Ascending aorta (tissue), 2 donors: ENCODE results near the gene ACHE. TPM values are rescaled to one million over a fixed set of nuclear protein-coding genes. Genes with fewer than 3 reads are reported as not detected.

Experiments
- DNase-seq, 2 donors: peaks; one replicate each; pipeline ENCODE4 v3.0.0-alpha.2; 2019; ENCODE audit warnings: low spot score in 2 of 2
- H3K27ac ChIP-seq, 2 donors: fragments of 200-600 bp; sonication (generic); one replicate each; pipeline ENCODE4 v1.5.1; 2016 to 2017; ENCODE audit warnings: mild to moderate bottlenecking in 1 of 2
- H3K27me3 ChIP-seq: fragments of 200-600 bp; sonication (generic); one replicate; pipeline ENCODE4 v1.5.1; 2017
- H3K36me3 ChIP-seq, 2 donors: fragments of 200-600 bp; sonication (generic); one replicate each; pipeline ENCODE4 v1.5.1; 2016
- H3K4me1 ChIP-seq, 2 donors: fragments of 200-600 bp; sonication (generic); one replicate each; pipeline ENCODE4 v1.5.1; 2016 to 2017; ENCODE audit warnings: mild to moderate bottlenecking in 1 of 2
- H3K4me3 ChIP-seq, 2 donors: fragments of 200-600 bp; sonication (generic); one replicate each; pipeline ENCODE4 v1.5.1; 2016 to 2017; ENCODE audit warnings: mild to moderate bottlenecking in 1 of 2
- H3K9me3 ChIP-seq, 2 donors: fragments of 200-600 bp; sonication (generic); one replicate each; pipeline ENCODE4 v1.5.1; 2016
- CTCF ChIP-seq, 3 experiments: fragments of 200-600 bp in 2 of 3; fragments of 450-650 bp in 1 of 3; sonication (generic) in 2 of 3; IDR thresholded peaks; one replicate each; pipeline ENCODE4 v1.5.1; 2016 to 2019; ENCODE audit warnings: antibody characterized with exemption in 3 of 3, mild to moderate bottlenecking in 1 of 3, moderate library complexity in 1 of 3
- intact Hi-C: fragments of 100-400 bp; cut with DNase I; formaldehyde crosslinking; loops from one replicate; pipeline ENCODE4 v1.15.1; 2023
- total RNA-seq: library from RNA; depleted of rRNA; stranded (reverse); fragments of >200 nt; gene quantifications from one replicate; pipeline ENCODE4 v1.1.0, GENCODE V29; 2016

The ACHE gene
- total RNA-seq, 1 donor from 2014 or later, result 7.8 TPM

DNA sequence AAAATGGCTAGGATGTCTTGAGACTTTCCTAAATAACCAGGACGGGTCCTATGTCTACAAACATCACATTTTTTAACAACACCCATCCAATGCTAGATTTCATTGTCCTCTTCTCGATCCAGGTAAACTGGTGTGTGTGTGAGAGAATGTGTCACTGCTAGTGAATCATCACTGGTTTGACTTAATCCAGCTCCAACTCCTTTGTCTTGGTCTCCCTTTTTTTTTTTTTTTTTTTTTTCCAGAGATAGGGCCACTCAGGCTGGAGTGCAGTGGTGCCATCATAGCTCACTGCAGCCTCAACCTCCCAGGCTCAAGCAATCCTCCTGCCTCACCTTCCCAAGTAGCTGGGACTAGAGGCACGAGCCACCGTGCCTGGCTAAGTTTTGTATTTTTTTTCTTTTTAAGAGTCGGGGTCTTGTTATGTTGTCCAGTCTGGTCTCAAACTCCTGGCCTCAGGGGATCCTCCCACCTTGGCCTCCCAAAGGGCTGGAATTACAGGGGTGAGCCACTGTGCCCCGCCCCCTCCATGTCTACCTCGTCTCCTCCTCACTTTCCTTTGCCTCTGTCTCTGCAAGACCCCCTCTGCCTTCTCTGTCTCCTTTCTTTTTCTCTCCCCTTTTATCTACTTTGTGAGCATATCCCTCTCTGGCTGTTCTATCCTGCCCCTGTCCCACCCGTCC, 4.0 kb downstream of the ACHE start:
- peaks cover 14% of the 10 kb centered on the region for H3K27me3 ChIP-seq
- H3K9me3 ChIP-seq, result no peaks in the 10 kb centered on the region
- no peak overlapping the region for H3K4me3 ChIP-seq
- intact Hi-C loops, result loop anchor here (5.0 kb wide), 1 partner anchor 246 kb away; no protein-coding TSS in a partner anchor
- peaks cover 16 to 17% of the 10 kb centered on the region in 2 donors for H3K36me3 ChIP-seq
- no peak for DNase-seq
- H3K27ac ChIP-seq, result no peak overlapping the region
- H3K4me1 ChIP-seq, result peaks cover 12 to 27% of the 10 kb centered on the region in 2 donors
- TF ChIP-seq CTCF (IDR thresholded peaks at IDR 0.05), result no peak

GRCh38 chr7:100890653-100891567, 4.8 kb downstream of the ACHE start:
- DNase-seq, result no peak
- Histone ChIP-seq H3K4me3 (peak overlapping the region; percentile 70 to 74), H3K27ac (peak overlapping the region; percentile 76 to 79), H3K9me3 (no peaks in the 10 kb centered on the region), H3K4me1 (peaks cover 12 to 23% of the 10 kb centered on the region in 2 donors), H3K27me3 (peaks cover 6% of the 10 kb centered on the region), H3K36me3 (peaks cover 24 to 25% of the 10 kb centered on the region in 2 donors)
- TF ChIP-seq CTCF (IDR thresholded peaks at IDR 0.05), result no peak
- intact Hi-C loops, result loop anchor here (5.0 kb wide), 1 partner anchor 246 kb away; no protein-coding TSS in a partner anchor

DNA sequence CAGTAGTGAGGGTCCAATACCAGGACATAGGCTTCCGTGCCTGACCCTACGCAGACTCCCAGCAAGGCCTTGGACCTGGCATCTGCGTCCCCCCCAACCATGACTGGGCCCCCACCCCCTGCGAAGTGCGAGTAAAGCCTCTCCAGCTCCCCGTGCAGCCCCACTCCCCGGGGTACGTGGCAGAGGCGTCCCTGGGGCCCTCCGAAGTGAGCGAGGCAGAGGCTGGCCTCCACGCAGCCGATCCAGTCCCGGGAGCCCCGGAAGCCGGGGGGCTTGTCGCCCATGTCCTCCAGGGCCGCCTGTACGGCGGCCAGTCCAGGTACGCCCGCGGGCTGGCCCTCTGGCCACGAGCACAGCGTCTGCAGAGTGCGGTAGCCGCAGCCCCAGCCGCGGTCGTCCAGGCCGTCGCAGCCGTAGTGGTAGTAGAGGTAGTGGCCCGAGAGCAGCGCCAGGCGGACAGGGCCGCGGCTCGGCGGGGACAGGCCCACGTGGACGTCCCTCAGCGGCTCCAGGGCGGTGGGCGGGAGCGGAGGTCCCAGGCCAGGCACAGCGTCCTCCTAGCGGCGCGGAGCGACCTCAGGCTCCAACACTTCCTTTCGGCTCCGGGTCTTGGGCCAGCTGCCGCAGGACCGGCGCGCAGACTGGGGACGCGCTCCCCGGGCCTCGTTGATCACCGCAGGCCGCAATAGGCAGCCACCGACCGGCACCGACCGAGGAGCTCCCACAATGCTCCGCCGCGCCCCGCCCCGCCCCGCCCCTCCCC, 6.5 kb downstream of the ACHE start, which contains the start of gene UFSP1:
Gene UFSP1 (minus strand): TSS at position 728 of the 763 bp plus-strand sequence. CDS start 444 bp downstream, at position 284.
- no peak for DNase-seq
- no peak for TF ChIP-seq CTCF (IDR thresholded peaks at IDR 0.05)
- peaks cover 41 to 42% of the 10 kb centered on the region in 2 donors for H3K36me3 ChIP-seq
- H3K4me3 ChIP-seq, result peak within 1 kb of the TSS; percentile 70 to 74
- H3K9me3 ChIP-seq, result no peaks in the 10 kb centered on the region
- no peaks in the 10 kb centered on the region for H3K27me3 ChIP-seq
- intact Hi-C loops, result loop anchor here (1.0 to 10.0 kb wide), 4 partner anchors 14 to 356 kb away; partner anchors contain the start of genes FIS1, PLOD3, SRRT and ZNHIT1
- H3K4me1 ChIP-seq, result peaks cover 6 to 13% of the 10 kb centered on the region in 2 donors
- H3K27ac ChIP-seq, result peak within 1 kb of the TSS; percentile 76 to 79

DNA sequence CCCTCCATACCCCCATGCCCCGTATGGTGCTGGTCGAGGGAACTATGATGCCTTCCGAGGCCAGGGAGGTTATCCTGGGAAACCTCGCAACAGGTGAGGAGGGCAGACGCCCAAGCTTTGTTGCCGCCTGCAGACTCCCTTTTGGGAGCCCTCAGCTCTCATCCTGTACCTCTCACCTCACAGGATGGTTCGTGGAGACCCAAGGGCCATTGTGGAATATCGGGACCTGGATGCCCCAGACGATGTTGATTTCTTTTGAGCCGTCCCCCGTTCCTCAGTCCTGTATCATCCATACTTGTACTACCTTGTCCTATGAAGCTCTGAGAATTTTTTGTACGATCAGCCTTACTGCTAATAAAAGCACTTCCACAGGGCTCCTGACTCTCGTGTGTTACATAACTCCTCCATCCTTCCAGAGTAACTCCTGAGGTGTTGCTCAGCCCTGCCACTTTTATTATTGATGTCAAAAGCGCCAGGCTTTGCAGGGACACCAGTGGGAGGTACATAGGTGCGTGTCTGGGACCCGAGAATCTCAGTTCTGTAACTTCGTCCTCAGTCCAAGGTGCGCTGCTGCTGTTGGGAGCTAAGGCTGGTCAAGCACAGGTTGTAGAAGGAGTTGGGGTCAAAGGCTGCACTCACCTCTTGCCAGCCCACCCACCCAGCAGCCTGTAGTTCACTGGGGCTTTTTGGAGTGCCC, 7.2 kb downstream of the ACHE start:
- peaks cover 48 to 50% of the 10 kb centered on the region in 2 donors for H3K36me3 ChIP-seq
- H3K9me3 ChIP-seq, result no peaks in the 10 kb centered on the region
- TF ChIP-seq CTCF (IDR thresholded peaks at IDR 0.05), result no peak
- intact Hi-C loops, result loop anchor here (5.0 to 10.0 kb wide), 2 partner anchors 329 to 356 kb away; partner anchors contain the start of genes FIS1, PLOD3 and ZNHIT1
- no peaks in the 10 kb centered on the region for H3K27me3 ChIP-seq
- H3K4me1 ChIP-seq, result peaks cover 6 to 13% of the 10 kb centered on the region in 2 donors
- no peak for DNase-seq
- peak overlapping the region; percentile 73 to 79 for H3K27ac ChIP-seq
- peak overlapping the region; percentile 70 to 74 for H3K4me3 ChIP-seq
